Activated naive CD4-positive, alpha-beta T cell treated with anti-CD3 and anti-CD28 coated beads, Interleukin-2, amount 10 ng/mL, durations not matched to agents 7 days and 5 days (primary cell): ENCODE results near the gene TMEM74B.
"Not testable (repeated sequence)": the region's sequence is repeated elsewhere in the genome, so short reads cannot be mapped to it uniquely, and the experiment has no call there.

Experiments used
- CTCF ChIA-PET: fragments of 350-600 bp; sonication (Branson Sonifier 250); formaldehyde crosslinking; loops from one replicate; lab custom pipeline; 2021; ENCODE audit warnings: antibody characterized with exemption; lab: Charles Lee
- DNase-seq: peaks from one replicate; pipeline ENCODE4 v3.0.0-alpha.2; 2020
- H3K27ac Mint-ChIP-seq: one replicate; pipeline ENCODE4 v1.8.0; 2021; ENCODE audit warnings: mild to moderate bottlenecking, moderate library complexity, mixed read lengths
- H3K27me3 Mint-ChIP-seq: one replicate; pipeline ENCODE4 v1.8.0; 2021; ENCODE audit warnings: mild to moderate bottlenecking, mixed read lengths
- H3K36me3 Mint-ChIP-seq: one replicate; pipeline ENCODE4 v1.8.0; 2021; ENCODE audit warnings: mixed read lengths
- H3K4me1 Mint-ChIP-seq: one replicate; pipeline ENCODE4 v1.8.0; 2021; ENCODE audit warnings: mixed read lengths
- H3K4me3 Mint-ChIP-seq: one replicate; pipeline ENCODE4 v1.8.0; 2021; ENCODE audit warnings: mild to moderate bottlenecking, moderate library complexity, mixed read lengths
- H3K9me3 Mint-ChIP-seq: one replicate; pipeline ENCODE4 v1.8.0; 2021; ENCODE audit warnings: mixed read lengths

Gene TMEM74B

GRCh38 chr20:1163105-1163504, 21.7 kb downstream of the TMEM74B start:
- Mint-ChIP-seq H3K9me3 (no peaks in the 10 kb centered on the region), H3K4me3 (no peak overlapping the region), H3K27ac (no peak overlapping the region), H3K27me3 (no peaks in the 10 kb centered on the region), H3K4me1 (no peaks in the 10 kb centered on the region), H3K36me3 (peaks cover 44% of the 10 kb centered on the region)
- DNase-seq: no peak
- CTCF ChIA-PET: no interaction called here

GRCh38 chr20:1160991-1161390, 23.8 kb downstream of the TMEM74B start:
- Mint-ChIP-seq H3K9me3 (no peaks in the 10 kb centered on the region), H3K27me3 (no peaks in the 10 kb centered on the region), H3K4me3 (no peak overlapping the region), H3K27ac (no peak overlapping the region), H3K4me1 (no peaks in the 10 kb centered on the region), H3K36me3 (peaks cover 32% of the 10 kb centered on the region)
- CTCF ChIA-PET: no interaction called here
- DNase-seq: no peak

GRCh38 chr20:1160496-1160895, 24.3 kb downstream of the TMEM74B start:
- CTCF ChIA-PET: no interaction called here
- no peak for DNase-seq
- Mint-ChIP-seq H3K27ac (no peak overlapping the region), H3K9me3 (no peaks in the 10 kb centered on the region), H3K4me3 (no peak overlapping the region), H3K36me3 (peaks cover 32% of the 10 kb centered on the region), H3K4me1 (no peaks in the 10 kb centered on the region), H3K27me3 (no peaks in the 10 kb centered on the region)

- no peak for DNase-seq
- no peaks in the 10 kb centered on the region for H3K27me3 Mint-ChIP-seq
- CTCF ChIA-PET: no interaction called here
- no peaks in the 10 kb centered on the region for H3K9me3 Mint-ChIP-seq
- H3K4me3 Mint-ChIP-seq: no peak overlapping the region
- peaks cover 46% of the 10 kb centered on the region for H3K36me3 Mint-ChIP-seq
- no peak overlapping the region for H3K27ac Mint-ChIP-seq
- H3K4me1 Mint-ChIP-seq: peaks cover 8% of the 10 kb centered on the region
Measured at GRCh38 chr20:1155342-1155741, 29.4 kb downstream of the TMEM74B start.

- Mint-ChIP-seq H3K27me3 (no peaks in the 10 kb centered on the region), H3K4me1 (peaks cover 8% of the 10 kb centered on the region), H3K9me3 (no peaks in the 10 kb centered on the region), H3K4me3 (no peak overlapping the region), H3K36me3 (peaks cover 47% of the 10 kb centered on the region), H3K27ac (no peak overlapping the region)
- CTCF ChIA-PET: interaction anchor here (1.7 kb wide), 1 partner anchor 57 kb away, joined by 3 read pairs; no protein-coding TSS in a partner anchor
- no peak for DNase-seq
Measured at GRCh38 chr20:1154691-1155090, 30.1 kb downstream of the TMEM74B start.

- H3K4me1 Mint-ChIP-seq: peaks cover 8% of the 10 kb centered on the region
- H3K4me3 Mint-ChIP-seq: no peak overlapping the region
- peaks cover 50% of the 10 kb centered on the region for H3K36me3 Mint-ChIP-seq
- H3K27ac Mint-ChIP-seq: no peak overlapping the region
- H3K9me3 Mint-ChIP-seq: no peaks in the 10 kb centered on the region
- CTCF ChIA-PET: interaction anchor here (1.7 kb wide), 1 partner anchor 58 kb away, joined by 3 read pairs; no protein-coding TSS in a partner anchor
- DNase-seq: no peak
- H3K27me3 Mint-ChIP-seq: no peaks in the 10 kb centered on the region
Measured at GRCh38 chr20:1154226-1154625, 30.6 kb downstream of the TMEM74B start.

GRCh38 chr20:1150968-1151367, 33.8 kb downstream of the TMEM74B start:
- no peaks in the 10 kb centered on the region for H3K9me3 Mint-ChIP-seq
- peaks cover 61% of the 10 kb centered on the region for H3K36me3 Mint-ChIP-seq
- no peak for DNase-seq
- no peak overlapping the region for H3K4me3 Mint-ChIP-seq
- H3K27ac Mint-ChIP-seq: no peak overlapping the region
- H3K4me1 Mint-ChIP-seq: peaks cover 8% of the 10 kb centered on the region
- H3K27me3 Mint-ChIP-seq: no peaks in the 10 kb centered on the region
- CTCF ChIA-PET: no interaction called here

- no peak for DNase-seq
- no peak overlapping the region for H3K27ac Mint-ChIP-seq
- H3K36me3 Mint-ChIP-seq: peaks cover 56% of the 10 kb centered on the region
- H3K9me3 Mint-ChIP-seq: no peaks in the 10 kb centered on the region
- CTCF ChIA-PET: no interaction called here
- no peak overlapping the region for H3K4me3 Mint-ChIP-seq
- H3K4me1 Mint-ChIP-seq: peaks cover 8% of the 10 kb centered on the region
- H3K27me3 Mint-ChIP-seq: no peaks in the 10 kb centered on the region
Measured at GRCh38 chr20:1150218-1150617, 34.6 kb downstream of the TMEM74B start.

- H3K9me3 Mint-ChIP-seq, H3K27me3 Mint-ChIP-seq, CTCF ChIA-PET, DNase-seq, H3K4me1 Mint-ChIP-seq, H3K4me3 Mint-ChIP-seq, H3K27ac Mint-ChIP-seq: not testable (repeated sequence)
- H3K36me3 Mint-ChIP-seq: peaks cover 52% of the 10 kb centered on the region
Measured at GRCh38 chr20:1149812-1150211, 35.0 kb downstream of the TMEM74B start.

- Mint-ChIP-seq H3K4me1 (no peaks in the 10 kb centered on the region), H3K36me3 (peaks cover 52% of the 10 kb centered on the region), H3K27me3 (no peaks in the 10 kb centered on the region), H3K4me3 (no peak overlapping the region), H3K9me3 (no peaks in the 10 kb centered on the region), H3K27ac (no peak overlapping the region)
- CTCF ChIA-PET: no interaction called here
- no peak for DNase-seq
Measured at GRCh38 chr20:1146957-1147356, 37.8 kb downstream of the TMEM74B start.

GRCh38 chr20:1144401-1145172, 40.2 kb downstream of the TMEM74B start:
- no peak for DNase-seq
- H3K4me3 Mint-ChIP-seq: no peak overlapping the region
- no peaks in the 10 kb centered on the region for H3K27me3 Mint-ChIP-seq
- H3K36me3 Mint-ChIP-seq: peaks cover 52% of the 10 kb centered on the region
- CTCF ChIA-PET: interaction anchor here (2.0 kb wide), 1 partner anchor 24 kb away, joined by 6 read pairs; no protein-coding TSS in a partner anchor
- H3K4me1 Mint-ChIP-seq: no peaks in the 10 kb centered on the region
- H3K27ac Mint-ChIP-seq: no peak overlapping the region
- no peaks in the 10 kb centered on the region for H3K9me3 Mint-ChIP-seq

GRCh38 chr20:1137236-1137635, 47.5 kb downstream of the TMEM74B start:
- no peak overlapping the region for H3K27ac Mint-ChIP-seq
- CTCF ChIA-PET: no interaction called here
- peaks cover 5% of the 10 kb centered on the region for H3K4me1 Mint-ChIP-seq
- no peaks in the 10 kb centered on the region for H3K27me3 Mint-ChIP-seq
- H3K9me3 Mint-ChIP-seq: no peaks in the 10 kb centered on the region
- no peak for DNase-seq
- no peak overlapping the region for H3K4me3 Mint-ChIP-seq
- H3K36me3 Mint-ChIP-seq: peaks cover 69% of the 10 kb centered on the region

- no peaks in the 10 kb centered on the region for H3K27me3 Mint-ChIP-seq
- CTCF ChIA-PET: no interaction called here
- H3K36me3 Mint-ChIP-seq: peaks cover 79% of the 10 kb centered on the region
- H3K4me1 Mint-ChIP-seq: peaks cover 7% of the 10 kb centered on the region
- DNase-seq: no peak
- no peaks in the 10 kb centered on the region for H3K9me3 Mint-ChIP-seq
- no peak overlapping the region for H3K4me3 Mint-ChIP-seq
- no peak overlapping the region for H3K27ac Mint-ChIP-seq
Measured at GRCh38 chr20:1134836-1135235, 49.9 kb downstream of the TMEM74B start.

GRCh38 chr20:1134355-1134754, 50.4 kb downstream of the TMEM74B start:
- H3K4me1 Mint-ChIP-seq: peaks cover 7% of the 10 kb centered on the region
- H3K27me3 Mint-ChIP-seq: no peaks in the 10 kb centered on the region
- no peaks in the 10 kb centered on the region for H3K9me3 Mint-ChIP-seq
- CTCF ChIA-PET: no interaction called here
- no peak overlapping the region for H3K4me3 Mint-ChIP-seq
- H3K36me3 Mint-ChIP-seq: peaks cover 80% of the 10 kb centered on the region
- DNase-seq: no peak
- no peak overlapping the region for H3K27ac Mint-ChIP-seq

GRCh38 chr20:1131354-1131753, 53.4 kb downstream of the TMEM74B start:
- CTCF ChIA-PET: interaction anchor here (1.3 kb wide), 1 partner anchor 10 kb away, joined by 4 read pairs; no protein-coding TSS in a partner anchor
- Mint-ChIP-seq H3K4me1 (peaks cover 7% of the 10 kb centered on the region), H3K9me3 (no peaks in the 10 kb centered on the region), H3K27ac (no peak overlapping the region), H3K4me3 (no peak overlapping the region), H3K36me3 (peaks cover 73% of the 10 kb centered on the region), H3K27me3 (no peaks in the 10 kb centered on the region)
- DNase-seq: no peak
